Esophagus muscularis mucosa (tissue), 4 donors: Measurements from ENCODE around the gene KATNAL2.

ENCODE experiments used
- EP300 ChIP-seq: sonication (generic); formaldehyde crosslinking; IDR thresholded peaks from one replicate; pipeline ENCODE4 v1.6.1; 2017; ENCODE audit warnings: antibody characterized with exemption
- POLR2A ChIP-seq: fragments of 450-650 bp; IDR thresholded peaks from one replicate; pipeline ENCODE4 v1.6.1; 2017; ENCODE audit warnings: antibody characterized with exemption, moderate library complexity, mild to moderate bottlenecking, low read depth
- TF ChIP-seq, protein P1 (sequence below), 3 experiments: fragments of 200-600 bp in 2 of 3; fragments of 450-650 bp in 1 of 3; sonication (generic) in 2 of 3; IDR thresholded peaks; one replicate each; pipeline ENCODE4 v1.5.1; 2017 to 2019; ENCODE audit warnings: antibody characterized with exemption in 3 of 3, mild to moderate bottlenecking in 2 of 3, moderate library complexity in 1 of 3

DNA sequence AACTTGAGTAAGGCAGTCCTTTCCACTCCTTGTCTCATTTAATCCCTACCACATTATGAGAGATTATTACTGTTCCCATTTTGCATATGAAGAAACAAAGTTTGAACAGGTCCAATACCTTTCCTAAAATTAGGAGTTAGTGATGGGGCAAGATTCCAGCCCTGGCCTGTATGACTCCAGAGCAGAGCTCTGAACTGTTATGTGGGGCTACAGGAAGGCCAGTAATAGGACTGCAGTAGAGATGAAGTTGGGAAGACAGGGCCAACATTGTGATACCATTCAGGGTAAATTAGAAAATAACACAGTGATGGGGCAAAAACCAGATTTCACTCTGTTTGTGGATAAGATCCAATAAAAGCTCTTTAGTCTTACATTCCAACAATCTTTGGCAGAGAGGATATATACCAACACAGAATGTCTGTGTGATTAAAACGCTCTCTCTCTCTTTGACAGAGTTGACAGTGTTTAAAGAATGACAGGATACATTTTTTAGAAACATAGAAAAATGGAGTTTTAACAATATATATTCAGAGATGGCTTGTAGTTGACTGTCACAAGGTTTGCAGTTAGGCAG lies 22.7 kb downstream of the KATNAL2 start:
- no peak for TF ChIP-seq POLR2A
- TF ChIP-seq EP300: no peak
- TF ChIP-seq, protein P1, sequence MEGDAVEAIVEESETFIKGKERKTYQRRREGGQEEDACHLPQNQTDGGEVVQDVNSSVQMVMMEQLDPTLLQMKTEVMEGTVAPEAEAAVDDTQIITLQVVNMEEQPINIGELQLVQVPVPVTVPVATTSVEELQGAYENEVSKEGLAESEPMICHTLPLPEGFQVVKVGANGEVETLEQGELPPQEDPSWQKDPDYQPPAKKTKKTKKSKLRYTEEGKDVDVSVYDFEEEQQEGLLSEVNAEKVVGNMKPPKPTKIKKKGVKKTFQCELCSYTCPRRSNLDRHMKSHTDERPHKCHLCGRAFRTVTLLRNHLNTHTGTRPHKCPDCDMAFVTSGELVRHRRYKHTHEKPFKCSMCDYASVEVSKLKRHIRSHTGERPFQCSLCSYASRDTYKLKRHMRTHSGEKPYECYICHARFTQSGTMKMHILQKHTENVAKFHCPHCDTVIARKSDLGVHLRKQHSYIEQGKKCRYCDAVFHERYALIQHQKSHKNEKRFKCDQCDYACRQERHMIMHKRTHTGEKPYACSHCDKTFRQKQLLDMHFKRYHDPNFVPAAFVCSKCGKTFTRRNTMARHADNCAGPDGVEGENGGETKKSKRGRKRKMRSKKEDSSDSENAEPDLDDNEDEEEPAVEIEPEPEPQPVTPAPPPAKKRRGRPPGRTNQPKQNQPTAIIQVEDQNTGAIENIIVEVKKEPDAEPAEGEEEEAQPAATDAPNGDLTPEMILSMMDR (IDR thresholded peaks at IDR 0.05): no peak
